Raji (cell line): ENCODE measurements around the gene NMUR1.

Source experiments
- POLR2A ChIP-seq: IDR thresholded peaks from 2 replicates; pipeline ENCODE4 v1.6.1; 2011; ENCODE audit warnings: low read depth, low read length, control low read depth; ENCODE audit not compliant: insufficient read depth

Gene NMUR1

GRCh38 chr2:231519975-231520555 is 10.2 kb downstream of the NMUR1 start:
- no peak for TF ChIP-seq POLR2A

GRCh38 chr2:231518771-231519170 is 11.5 kb downstream of the NMUR1 start:
- no peak for TF ChIP-seq POLR2A

- no peak for TF ChIP-seq POLR2A
These were observed 14.6 kb downstream of the NMUR1 start for GRCh38 chr2:231515603-231516002.

- TF ChIP-seq POLR2A, result no peak
These were observed 15.3 kb downstream of the NMUR1 start for GRCh38 chr2:231514951-231515297.

- peak; percentile 92 for TF ChIP-seq POLR2A
These were observed 15.9 kb downstream of the NMUR1 start for GRCh38 chr2:231514225-231514950.

- no peak for TF ChIP-seq POLR2A
These were observed 16.5 kb downstream of the NMUR1 start for GRCh38 chr2:231513746-231514224.

GRCh38 chr2:231512222-231512621 is 18.0 kb downstream of the NMUR1 start:
- TF ChIP-seq POLR2A, result no peak

GRCh38 chr2:231503766-231504165 is 26.5 kb downstream of the NMUR1 start:
- no peak for TF ChIP-seq POLR2A

- TF ChIP-seq POLR2A, result no peak
These were observed 27.6 kb downstream of the NMUR1 start for GRCh38 chr2:231502596-231502995.

- TF ChIP-seq POLR2A, result no peak
These were observed 32.6 kb downstream of the NMUR1 start for GRCh38 chr2:231497651-231498050.

- no peak for TF ChIP-seq POLR2A
These were observed 35.6 kb downstream of the NMUR1 start for GRCh38 chr2:231494669-231495068.

GRCh38 chr2:231490801-231491200 is 39.4 kb downstream of the NMUR1 start:
- no peak for TF ChIP-seq POLR2A

- TF ChIP-seq POLR2A, result no peak
These were observed 40.3 kb downstream of the NMUR1 start for GRCh38 chr2:231489990-231490389.

GRCh38 chr2:231488331-231488730 is 41.9 kb downstream of the NMUR1 start:
- no peak for TF ChIP-seq POLR2A

GRCh38 chr2:231486851-231487596 is 43.2 kb downstream of the NMUR1 start:
- no peak for TF ChIP-seq POLR2A
